ENCODE measurements around the gene IFI44.

Gene IFI44, protein sequence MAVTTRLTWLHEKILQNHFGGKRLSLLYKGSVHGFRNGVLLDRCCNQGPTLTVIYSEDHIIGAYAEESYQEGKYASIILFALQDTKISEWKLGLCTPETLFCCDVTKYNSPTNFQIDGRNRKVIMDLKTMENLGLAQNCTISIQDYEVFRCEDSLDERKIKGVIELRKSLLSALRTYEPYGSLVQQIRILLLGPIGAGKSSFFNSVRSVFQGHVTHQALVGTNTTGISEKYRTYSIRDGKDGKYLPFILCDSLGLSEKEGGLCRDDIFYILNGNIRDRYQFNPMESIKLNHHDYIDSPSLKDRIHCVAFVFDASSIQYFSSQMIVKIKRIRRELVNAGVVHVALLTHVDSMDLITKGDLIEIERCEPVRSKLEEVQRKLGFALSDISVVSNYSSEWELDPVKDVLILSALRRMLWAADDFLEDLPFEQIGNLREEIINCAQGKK

DNA sequence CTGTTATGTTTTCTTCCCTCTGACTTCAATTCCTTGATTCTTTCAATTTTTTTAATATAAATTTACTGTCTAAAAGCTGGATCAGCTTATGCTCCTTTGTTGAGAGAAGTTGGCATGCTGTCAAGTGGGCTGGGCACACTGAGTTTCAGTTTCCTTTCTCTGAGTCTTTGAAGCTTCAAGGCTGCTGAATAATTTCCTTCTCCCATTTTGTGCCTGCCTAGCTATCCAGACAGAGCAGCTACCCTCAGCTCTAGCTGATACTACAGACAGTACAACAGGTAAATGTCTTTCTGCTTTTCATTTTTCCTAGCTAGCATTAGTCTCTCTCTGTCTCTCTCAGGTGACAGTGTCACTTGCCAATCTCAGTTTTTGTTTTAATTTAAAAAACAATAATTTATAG lies at the start of gene IFI44:
TSS of gene IFI44 (plus strand) at position 204 of the 400 bp plus-strand sequence. CDS start 365 bp downstream, outside the sequence.
- peak; percentile 36 for DNase-seq

DNA sequence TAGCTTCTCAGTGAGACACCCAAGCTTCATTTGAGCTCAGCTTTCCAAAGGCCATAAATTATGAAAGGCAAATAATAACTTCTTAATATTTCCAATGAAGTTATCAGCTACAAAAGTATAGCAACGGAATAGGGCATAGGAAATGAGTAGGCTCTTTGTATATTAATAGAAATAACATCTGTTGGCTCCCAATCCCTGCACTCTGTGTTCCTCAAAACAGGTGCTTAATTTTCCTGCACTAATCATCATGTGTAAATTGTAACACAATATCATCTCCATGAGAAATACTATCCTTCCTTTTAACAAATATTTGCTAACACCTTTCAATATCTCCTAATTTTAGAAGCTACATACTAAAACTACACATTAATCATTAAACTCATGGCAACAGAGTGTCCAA lies 48.6 kb upstream of the IFI44 start:
- DNase-seq, result peak; percentile 22

DNA sequence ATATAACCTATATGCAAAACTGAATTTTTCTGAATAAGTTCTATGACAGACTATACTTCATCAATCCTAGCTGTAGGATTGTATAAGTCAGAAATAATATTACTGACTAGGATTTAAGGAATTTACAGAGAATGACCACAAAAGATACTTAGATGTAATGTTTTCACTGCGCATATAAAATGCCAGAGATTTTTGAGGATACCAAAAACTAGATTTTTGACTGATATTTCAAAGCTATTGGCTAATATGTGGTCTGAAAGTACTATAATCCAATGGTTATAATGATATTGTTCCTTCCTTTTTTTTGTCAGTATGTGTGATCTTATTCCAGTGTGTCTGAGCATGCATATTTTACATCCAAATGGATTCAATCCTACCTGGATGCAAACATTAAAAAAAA lies 46.4 kb upstream of the IFI44 start:
- no peak for DNase-seq

DNA sequence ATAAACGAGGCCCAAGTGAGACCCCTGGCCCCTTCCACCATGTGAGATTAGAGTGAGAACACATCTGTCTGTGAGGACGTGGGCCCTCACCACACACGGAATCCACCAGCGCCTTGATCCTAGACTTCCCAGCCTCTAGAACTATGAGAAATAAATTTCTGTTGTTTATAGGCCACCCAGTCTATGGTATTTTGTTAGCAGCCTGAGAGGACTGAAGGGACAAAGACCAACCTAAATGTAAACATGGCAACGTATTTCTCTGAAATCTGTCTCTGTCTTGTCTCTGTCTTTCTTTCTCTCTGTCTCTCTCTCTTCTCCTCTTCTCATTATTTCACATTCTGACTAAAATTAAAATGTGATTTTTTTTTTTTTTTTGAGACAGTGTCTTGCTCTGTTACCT lies 45.0 kb upstream of the IFI44 start:
- DNase-seq, result no peak

DNA sequence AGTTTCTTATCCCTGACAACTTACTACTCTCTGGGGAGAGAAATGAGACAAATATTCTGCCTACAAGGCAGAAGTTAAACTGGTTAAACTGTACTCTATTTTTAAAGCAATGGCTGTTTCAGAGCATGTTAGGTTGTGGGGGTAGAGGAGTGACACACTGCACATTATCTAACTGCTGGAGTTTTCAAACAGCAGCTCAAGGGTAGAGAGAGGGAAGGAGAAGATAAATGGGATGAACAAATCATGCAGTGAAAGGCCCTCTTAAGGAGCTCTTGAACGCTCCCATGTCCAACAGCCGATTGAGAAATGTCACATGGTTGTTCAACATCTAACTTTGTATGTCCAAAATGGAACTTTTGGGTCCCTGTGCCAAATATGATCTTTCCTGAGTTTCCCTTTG lies 43.4 kb upstream of the IFI44 start:
- DNase-seq, result no peak

DNA sequence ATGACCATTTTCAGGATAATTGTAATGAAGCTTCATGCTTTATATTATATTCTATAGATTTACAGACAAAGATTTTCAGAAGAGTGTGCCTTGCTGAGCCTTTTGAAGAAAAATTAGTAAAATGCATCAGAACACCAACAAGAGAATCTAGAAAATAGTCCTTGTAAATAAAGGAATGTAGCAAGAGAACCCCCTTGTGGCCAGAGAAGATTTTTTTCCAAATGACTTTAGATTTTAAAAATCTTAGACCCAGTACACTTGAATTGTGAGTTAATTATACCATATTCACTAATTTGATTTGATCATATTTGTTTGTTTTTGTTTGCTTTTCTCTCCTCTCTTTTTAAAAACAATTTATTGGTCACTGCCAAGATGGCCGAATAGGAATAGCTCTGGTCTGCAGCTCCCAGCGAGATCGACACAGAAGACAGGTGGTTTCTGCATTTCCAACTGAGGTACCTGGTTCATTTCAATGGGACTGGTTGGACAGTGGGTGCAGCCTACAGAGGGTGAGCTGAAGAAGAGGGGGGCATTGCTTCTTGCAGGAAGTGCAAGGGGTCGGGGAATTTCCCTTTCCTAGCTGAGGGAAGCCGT lies 42.2 kb upstream of the IFI44 start:
- no peak for DNase-seq

DNA sequence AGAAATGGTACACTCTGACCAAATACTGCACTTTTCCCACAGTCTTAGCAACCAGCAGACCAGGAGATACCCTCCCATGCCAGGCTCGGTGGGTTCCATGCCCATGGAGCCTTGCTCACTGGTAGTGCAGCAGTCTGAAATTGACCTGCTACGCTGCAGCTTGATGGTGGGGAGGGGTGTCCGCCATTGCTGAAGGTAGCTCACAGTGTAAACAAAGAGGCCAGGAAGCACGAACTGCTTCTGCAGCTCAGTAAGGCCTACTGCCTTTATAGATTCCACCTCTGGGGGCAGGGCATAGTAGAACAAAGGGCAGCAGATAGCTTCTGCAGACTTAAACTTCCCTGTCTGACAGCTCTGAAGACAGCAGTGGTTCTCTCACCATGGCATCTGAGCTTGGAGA lies 41.7 kb upstream of the IFI44 start:
- no peak for DNase-seq

DNA sequence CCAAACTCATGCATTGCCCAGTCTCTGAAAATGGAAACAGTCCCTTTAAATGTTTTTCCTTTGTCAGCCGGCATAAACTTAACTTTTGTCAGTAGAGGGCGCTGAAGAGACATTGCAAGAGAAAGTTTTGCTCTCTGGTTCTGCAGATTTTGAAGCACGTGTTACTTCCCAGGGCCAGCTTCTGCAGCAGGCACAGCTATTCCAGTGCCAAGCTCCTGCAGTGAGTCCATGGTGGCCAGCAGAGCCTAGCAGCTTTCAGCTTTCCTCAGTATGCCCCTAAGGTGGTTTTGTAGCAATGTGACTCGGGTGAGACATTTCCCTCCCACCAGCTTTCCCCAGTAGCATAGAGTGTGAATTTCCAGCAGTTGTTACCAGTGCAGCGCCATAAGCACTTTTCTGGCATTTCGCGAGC lies 32.0 kb upstream of the IFI44 start:
- DNase-seq, result peak; percentile 83

DNA sequence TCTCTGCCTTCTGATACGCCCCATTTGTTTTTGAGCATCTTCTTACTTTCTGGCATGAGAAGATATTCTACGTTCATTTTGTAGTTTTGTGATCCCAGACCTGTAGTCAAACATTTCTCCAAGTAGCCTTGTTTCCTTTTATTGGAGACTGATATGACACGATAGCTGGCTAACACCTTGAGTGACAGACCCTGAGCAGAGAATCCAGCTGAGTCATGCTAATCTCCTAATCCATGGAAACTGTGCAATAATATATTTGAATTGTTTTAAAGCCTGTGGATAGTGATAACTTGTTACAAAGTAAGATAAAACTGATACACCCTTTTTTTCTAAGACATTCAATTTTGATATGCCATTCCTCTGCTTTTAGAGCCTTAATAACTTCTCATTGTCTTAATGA lies 30.6 kb upstream of the IFI44 start:
- no peak for DNase-seq

DNA sequence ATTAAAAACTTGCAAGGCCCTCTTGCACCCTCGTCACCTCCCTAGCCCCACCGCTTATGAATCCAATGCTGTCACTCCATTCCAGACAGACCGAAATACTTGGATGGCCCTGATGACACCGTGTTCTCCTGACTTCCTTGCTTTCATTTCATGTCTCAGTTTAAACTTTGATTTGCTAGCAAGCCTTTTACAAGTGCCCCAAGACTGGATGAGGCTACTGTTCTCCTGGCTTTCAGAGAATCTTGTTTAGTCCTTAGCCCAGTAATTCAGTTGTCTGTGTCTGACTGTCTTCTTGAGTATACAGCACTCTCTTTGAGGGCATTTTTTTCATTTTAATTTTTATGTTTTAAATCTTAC lies 30.2 kb upstream of the IFI44 start:
- no peak for DNase-seq

DNA sequence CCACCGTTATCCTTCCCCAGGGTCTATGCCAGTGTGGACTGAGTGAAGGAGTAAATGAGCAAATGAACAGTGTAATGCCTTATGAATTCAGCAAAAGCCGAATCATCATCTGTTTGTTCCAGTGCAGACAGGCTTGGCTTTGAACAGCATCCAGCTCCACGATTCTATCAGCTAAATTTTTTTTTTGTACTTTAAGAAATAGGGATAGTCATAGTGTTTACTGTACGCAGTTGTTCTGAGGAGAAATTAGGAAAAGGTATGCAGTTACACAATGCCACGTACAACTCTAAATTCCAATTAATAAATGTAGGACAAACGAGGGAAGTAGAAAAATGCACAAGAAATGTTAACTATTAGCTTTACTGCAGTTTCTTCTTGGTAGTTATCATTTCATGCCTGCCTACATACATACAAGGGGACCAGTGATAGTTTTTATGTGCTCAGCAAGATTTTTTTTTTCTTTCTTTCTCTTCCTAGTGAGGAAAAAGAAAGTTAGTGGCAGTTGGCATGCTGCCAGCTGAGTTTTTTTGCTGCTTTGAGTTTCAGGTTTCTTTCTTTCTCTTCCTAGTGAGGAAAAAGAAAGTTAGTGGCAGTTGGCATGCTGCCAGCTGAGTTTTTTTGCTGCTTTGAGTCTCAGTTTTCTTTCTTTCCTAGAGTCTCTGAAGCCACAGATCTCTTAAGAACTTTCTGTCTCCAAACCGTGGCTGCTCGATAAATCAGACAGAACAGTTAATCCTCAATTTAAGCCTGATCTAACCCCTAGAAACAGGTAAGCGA lies 29.6 kb upstream of the IFI44 start, which contains the start of gene IFI44L:
TSS of gene IFI44L (plus strand) at position 646 of the 777 bp plus-strand sequence. CDS start 7,468 bp downstream, outside the sequence.
- no peak for DNase-seq

DNA sequence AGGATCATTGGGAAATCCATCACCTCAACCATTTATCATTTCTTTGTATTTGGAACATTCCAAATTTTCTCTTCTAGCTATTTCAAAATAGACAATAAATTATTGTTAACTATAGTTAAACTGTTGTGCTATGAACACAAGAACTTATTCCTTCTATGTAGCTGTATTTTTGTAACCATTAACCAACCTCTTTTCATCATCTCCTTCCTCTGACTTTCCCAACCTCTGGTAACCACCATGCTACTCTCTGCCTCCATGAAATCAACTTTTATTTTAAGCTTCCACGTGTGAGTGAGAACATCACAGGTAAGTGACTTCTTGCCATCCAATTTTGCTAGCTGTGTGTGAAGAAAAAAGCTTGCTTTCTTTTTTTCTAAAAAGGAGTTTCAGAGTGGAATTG lies 29.0 kb upstream of the IFI44 start:
- no peak for DNase-seq

DNA sequence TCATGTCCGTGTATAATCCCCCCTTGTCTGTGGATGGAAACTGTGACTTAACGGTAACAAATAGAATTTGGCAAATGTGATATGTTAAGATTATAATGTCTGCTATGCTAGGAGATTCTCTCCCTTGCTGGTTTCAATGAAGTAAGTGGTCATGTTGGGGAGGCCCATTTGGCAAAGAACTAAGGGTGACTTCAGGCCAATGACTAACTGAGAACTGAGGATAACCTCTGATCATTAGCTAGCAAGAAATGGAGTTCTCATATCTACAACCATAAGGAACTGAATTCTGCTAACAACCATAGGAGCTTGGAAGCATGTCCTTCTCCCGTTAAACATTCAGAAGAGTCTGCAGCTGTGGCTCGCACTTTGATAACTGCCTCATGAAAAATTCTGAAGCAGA lies 27.1 kb upstream of the IFI44 start:
- no peak for DNase-seq

DNA sequence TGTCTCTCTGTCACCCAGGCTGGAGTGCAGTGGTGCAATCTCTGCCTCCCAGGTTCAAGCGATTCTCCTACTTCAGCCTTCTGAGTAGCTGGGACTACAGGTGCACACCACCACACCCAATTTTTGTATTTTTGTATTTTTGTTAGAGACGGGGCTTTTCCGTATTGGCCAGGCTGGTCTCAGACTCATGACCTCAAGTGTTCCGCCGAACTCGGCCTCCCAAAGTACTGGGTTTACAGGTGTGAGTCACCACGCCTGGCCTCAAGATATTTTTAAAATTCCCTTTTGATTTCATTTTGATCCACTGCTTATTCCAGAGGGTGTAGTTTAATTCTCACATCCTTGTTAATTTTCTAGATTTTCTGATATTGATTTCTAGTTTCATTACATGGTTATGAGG lies 25.6 kb upstream of the IFI44 start:
- no peak for DNase-seq

DNA sequence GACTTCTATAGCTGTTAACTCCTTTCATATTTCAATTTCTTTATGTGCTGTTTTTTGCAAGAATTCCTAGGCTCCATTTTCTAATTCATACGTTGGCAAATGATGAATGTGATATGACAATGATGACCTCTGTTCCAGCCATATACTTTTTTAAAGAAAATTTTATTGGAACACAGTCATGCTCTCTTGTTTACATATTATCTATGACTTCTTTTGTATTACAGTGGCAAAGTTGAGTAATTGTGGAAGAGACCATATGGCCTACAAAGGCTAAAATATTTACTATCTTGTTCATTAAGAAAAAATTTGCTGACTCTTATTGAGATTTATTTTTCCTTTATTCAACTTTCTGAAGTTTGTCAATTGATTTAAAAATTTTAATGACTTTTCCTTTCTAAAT lies 22.3 kb upstream of the IFI44 start:
- DNase-seq, result no peak

DNA sequence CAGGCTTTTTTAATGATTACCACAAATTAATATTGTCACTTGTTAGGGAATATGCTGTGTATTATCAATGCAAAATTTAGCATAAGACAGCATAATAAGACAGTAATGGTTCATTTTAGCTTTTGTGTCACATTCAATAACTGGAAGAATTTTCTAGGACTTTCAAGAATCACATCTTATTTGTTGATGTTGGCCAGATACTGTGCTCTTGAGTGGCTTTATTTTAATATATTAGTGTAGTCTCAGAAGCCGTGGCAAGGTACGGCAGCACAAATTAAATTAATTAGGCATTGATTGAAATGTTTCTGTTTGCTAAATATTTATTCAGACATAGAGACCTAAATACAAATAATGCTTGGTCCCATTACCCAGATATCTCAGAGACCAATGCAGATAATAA lies 19.0 kb upstream of the IFI44 start:
- no peak for DNase-seq

DNA sequence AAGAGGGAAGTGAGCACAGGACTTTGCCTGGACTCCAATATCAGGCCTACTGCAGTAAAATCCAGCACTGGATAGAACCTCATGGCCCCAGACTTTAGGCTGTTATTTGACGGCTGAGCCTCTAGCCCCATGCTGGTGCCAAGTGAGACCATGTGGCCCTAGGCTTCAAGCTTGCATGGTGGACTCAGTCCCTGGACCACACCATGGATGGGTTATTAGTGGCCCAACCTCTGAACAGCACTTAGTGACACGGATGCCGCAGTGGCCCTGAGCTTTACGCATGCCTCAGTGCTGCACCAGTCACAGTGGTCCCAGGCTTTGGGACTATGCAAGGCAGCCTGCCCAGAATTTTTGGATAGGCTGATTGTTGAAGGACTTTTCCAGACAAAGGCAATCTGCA lies 16.4 kb upstream of the IFI44 start:
- no peak for DNase-seq

DNA sequence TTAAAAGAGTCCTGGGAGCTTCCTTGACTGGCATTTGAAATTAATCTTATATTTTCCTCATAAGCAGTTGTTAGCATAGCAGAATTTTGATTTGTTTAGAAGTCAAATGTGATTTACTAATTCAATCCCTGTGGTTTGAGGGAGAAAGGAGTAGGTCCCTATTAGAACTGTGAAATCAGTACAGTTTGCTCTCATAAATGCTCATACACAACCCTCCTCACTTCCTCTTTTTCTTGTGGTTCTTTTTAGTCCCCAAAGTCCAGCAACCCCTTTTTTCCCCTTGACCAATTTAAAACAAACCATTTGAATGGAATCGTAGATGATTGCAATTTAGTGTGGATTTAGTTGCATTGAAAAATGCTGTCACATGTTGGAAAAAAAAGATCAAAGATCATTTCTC lies 9.2 kb upstream of the IFI44 start:
- no peak for DNase-seq

DNA sequence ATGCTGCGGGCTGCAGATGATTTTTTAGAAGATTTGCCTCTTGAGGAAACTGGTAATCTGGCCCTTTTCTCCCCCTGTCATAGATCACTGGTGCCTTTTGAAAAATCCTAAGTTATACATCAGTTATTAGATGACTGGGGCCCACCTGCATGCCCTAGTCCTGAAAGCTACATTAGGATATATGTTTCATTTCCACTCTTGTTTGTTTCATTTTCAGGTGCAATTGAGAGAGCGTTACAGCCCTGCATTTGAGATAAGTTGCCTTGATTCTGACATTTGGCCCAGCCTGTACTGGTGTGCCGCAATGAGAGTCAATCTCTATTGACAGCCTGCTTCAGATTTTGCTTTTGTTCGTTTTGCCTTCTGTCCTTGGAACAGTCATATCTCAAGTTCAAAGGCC lies 8.1 kb upstream of the IFI44 start:
- no peak for DNase-seq

DNA sequence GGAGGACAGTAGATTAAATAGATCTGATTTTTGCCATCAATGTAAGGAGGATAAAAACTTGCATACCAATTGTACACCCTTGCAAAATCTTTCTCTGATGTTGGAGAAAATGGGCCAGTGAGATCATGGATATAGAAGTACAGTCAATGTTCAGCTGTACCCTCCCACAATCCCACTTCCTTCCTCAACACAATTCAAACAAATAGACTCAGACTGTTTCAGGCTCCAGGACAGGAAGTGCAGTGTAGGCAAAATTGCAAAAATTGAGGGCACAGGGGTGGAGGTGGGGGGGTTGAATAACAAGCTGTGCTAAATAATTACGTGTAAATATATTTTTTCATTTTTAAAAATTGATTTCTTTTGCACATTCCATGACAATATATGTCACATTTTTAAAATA lies 3.9 kb upstream of the IFI44 start:
- DNase-seq, result no peak

DNA sequence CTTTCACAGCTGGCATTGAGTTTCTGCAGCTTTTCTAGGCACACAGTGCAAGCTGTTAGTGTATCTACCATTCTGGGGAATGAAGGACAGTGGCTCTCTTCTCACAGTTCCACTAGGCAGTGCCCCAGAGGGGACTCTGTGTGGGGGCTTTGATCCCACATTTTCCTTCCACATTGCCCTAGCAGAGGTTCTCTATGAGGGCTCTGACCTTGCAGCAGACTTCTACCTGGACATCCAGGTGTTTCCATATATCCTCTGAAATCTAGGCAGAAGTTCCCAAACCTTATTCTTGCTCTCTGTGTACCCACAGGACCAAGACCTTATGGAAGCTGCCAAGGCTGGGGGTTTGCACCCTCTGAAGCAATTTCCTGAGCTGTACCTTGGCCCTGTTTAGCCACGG lies 2.4 kb upstream of the IFI44 start:
- DNase-seq, result no peak

DNA sequence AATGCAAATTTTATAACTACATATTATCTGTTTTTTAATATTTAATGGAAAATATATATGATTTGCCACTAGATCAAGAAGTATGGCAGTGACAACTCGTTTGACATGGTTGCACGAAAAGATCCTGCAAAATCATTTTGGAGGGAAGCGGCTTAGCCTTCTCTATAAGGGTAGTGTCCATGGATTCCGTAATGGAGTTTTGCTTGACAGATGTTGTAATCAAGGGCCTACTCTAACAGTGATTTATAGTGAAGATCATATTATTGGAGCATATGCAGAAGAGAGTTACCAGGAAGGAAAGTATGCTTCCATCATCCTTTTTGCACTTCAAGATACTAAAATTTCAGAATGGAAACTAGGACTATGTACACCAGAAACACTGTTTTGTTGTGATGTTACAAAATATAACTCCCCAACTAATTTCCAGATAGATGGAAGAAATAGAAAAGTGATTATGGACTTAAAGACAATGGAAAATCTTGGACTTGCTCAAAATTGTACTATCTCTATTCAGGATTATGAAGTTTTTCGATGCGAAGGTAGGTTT lies 556 bp downstream of the IFI44 start:
- no peak for DNase-seq

DNA sequence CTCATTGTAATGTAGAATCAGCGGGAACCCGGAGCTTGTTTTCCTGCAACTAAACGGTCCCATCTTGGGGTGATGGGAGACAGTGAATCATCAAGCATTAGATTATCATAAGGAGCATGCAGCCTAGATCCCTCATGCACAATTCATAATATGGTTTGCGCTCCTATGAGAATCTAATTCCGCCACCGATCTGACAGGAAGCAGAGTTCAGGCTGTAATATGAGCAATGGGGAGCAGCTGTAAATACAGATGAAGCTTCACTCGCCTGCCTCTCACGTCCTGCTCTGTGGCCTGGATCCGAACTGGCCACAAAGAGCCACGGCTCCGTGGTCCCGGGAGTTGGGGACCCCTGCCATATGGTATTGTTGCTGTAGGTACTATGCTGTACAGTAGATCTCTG lies 1.6 kb downstream of the IFI44 start:
- DNase-seq, result no peak
